Heart left ventricle (tissue), 13 donors: ENCODE results near the gene EML5.

Experiments
- POLR2A ChIP-seq, 2 donors: fragments of 450-650 bp; IDR thresholded peaks; one replicate each; pipeline ENCODE4 v1.6.1; 2017; ENCODE audit warnings: antibody characterized with exemption in 2 of 2, mild to moderate bottlenecking in 2 of 2, moderate library complexity in 2 of 2
- TF ChIP-seq, protein P1 (sequence below), 12 donors: fragments of 200-600 bp; sonication (generic) in 4 of 12; IDR thresholded peaks; one replicate each; pipeline versions ENCODE4 v1.5.0 to v1.8.0; 2018 to 2022; ENCODE audit warnings: antibody characterized with exemption in 12 of 12, mild to moderate bottlenecking in 5 of 12
- donor health status: ischemic (EF 13 %, LVEDD 7.1; RV severe dilation, severe dysfunction).
- donor health status: DM: no; HTN: yes; CAD: no.
- donor health status: DM: no; HTN: no; CAD: no.
- donor health status: ischemic (EF 25% LVEDD 6.9; RV normal size, moderate dysfunction).
- donor health status: ischemic (EF 25% LVEDD 5.7; RV mildly dilated, moderate dysfunction).
- donor health status: ischemic (EF 35%, LVEDD 5.7; RV mildly dilated, moderate dysfunction).
- donor health status: nonischemic (EF 11% LVEDD 7.7; RV severe dilation, severe dysfunction).
- donor health status: DM: yes; HTN: yes; CAD: no.
- donor health status: PGD.
- donor health status: ischemic (EF 29% LVEDD 5.4; RV normal size, mild dysfunction).
- donor health status: nonischemic (EF 23%, LVEDD 6.1; RV moderate dilation, normal function).

- TF ChIP-seq, protein P1, sequence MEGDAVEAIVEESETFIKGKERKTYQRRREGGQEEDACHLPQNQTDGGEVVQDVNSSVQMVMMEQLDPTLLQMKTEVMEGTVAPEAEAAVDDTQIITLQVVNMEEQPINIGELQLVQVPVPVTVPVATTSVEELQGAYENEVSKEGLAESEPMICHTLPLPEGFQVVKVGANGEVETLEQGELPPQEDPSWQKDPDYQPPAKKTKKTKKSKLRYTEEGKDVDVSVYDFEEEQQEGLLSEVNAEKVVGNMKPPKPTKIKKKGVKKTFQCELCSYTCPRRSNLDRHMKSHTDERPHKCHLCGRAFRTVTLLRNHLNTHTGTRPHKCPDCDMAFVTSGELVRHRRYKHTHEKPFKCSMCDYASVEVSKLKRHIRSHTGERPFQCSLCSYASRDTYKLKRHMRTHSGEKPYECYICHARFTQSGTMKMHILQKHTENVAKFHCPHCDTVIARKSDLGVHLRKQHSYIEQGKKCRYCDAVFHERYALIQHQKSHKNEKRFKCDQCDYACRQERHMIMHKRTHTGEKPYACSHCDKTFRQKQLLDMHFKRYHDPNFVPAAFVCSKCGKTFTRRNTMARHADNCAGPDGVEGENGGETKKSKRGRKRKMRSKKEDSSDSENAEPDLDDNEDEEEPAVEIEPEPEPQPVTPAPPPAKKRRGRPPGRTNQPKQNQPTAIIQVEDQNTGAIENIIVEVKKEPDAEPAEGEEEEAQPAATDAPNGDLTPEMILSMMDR (IDR thresholded peaks at IDR 0.05), result no peak
- TF ChIP-seq POLR2A (IDR thresholded peaks at IDR 0.05), result no peak
Measured at GRCh38 chr14:88818018-88818417, 25.3 kb upstream of the EML5 start.
